ENCODE results near the gene ST7. TPM values are rescaled to one million over a fixed set of nuclear protein-coding genes. Genes with fewer than 3 reads are reported as not detected.
"Not testable (repeated sequence)": the region's sequence is repeated elsewhere in the genome, so short reads cannot be mapped to it uniquely, and the experiment has no call there.

ST7 gene
- total and polyA plus RNA-seq, 5 donors from 2014 or later: 7.3 to 15.5 (median 9.9) TPM

GRCh38 chr7:117030346-117030745, 77.0 kb downstream of the ST7 start:
- not testable (repeated sequence) for H3K4me1 Mint-ChIP-seq; H3K4me3 ChIP-seq (ENCODE audit: low read depth, low read length); H3K27me3 ChIP-seq (ENCODE audit: control insufficient read depth, insufficient read depth, low read length); H3K27ac Mint-ChIP-seq; H3K36me3 ChIP-seq (ENCODE audit: control insufficient read depth, insufficient read depth, low read length); H3K9me3 Mint-ChIP-seq; H3K9me3 ChIP-seq (ENCODE audit: control insufficient read depth in 2 of 2, low read length in 2 of 2); H3K27ac ChIP-seq (ENCODE audit: insufficient read depth, low read length, poor library complexity, severe bottlenecking); H3K36me3 Mint-ChIP-seq; DNase-seq; H3K4me1 ChIP-seq (ENCODE audit: control insufficient read depth, insufficient read depth, low read length, poor library complexity, severe bottlenecking); H3K4me3 Mint-ChIP-seq; ATAC-seq (ENCODE audit: low read depth in 2 of 2); H3K27me3 Mint-ChIP-seq

- H3K9me3 ChIP-seq (ENCODE audit: control insufficient read depth in 2 of 2, low read length in 2 of 2); H3K27ac ChIP-seq (ENCODE audit: insufficient read depth, low read length, poor library complexity, severe bottlenecking); H3K27ac Mint-ChIP-seq; H3K4me3 ChIP-seq (ENCODE audit: low read depth, low read length); H3K9me3 Mint-ChIP-seq; H3K4me1 ChIP-seq (ENCODE audit: control insufficient read depth, insufficient read depth, low read length, poor library complexity, severe bottlenecking); H3K27me3 Mint-ChIP-seq; H3K4me3 Mint-ChIP-seq; DNase-seq; H3K36me3 Mint-ChIP-seq; ATAC-seq (ENCODE audit: low read depth in 2 of 2); H3K27me3 ChIP-seq (ENCODE audit: control insufficient read depth, insufficient read depth, low read length); H3K36me3 ChIP-seq (ENCODE audit: control insufficient read depth, insufficient read depth, low read length); H3K4me1 Mint-ChIP-seq: not testable (repeated sequence)
Measured at GRCh38 chr7:117030793-117031192, 77.5 kb downstream of the ST7 start.

- peaks cover 1% of the 10 kb centered on the region for H3K36me3 Mint-ChIP-seq
Measured at GRCh38 chr7:117032810-117033209, 79.5 kb downstream of the ST7 start.

GRCh38 chr7:117034851-117035464, 81.7 kb downstream of the ST7 start:
- no peak overlapping the region for H3K27ac Mint-ChIP-seq
- ATAC-seq (ENCODE audit: low read depth in 2 of 2) (no peak), DNase-seq (no peak)
- peaks cover 0 to 7% (median 0%) of the 10 kb centered on the region in 7 donors for H3K9me3 Mint-ChIP-seq
- H3K9me3 ChIP-seq (ENCODE audit: control insufficient read depth in 2 of 2, low read length in 2 of 2): no peaks in the 10 kb centered on the region
- H3K27me3 Mint-ChIP-seq: no peaks in the 10 kb centered on the region
- H3K27me3 ChIP-seq (ENCODE audit: control insufficient read depth, insufficient read depth, low read length): no peaks in the 10 kb centered on the region
- H3K4me3 Mint-ChIP-seq: no peak overlapping the region
- no peaks in the 10 kb centered on the region for H3K36me3 Mint-ChIP-seq
- H3K4me1 Mint-ChIP-seq: peaks cover 0 to 8% (median 4%) of the 10 kb centered on the region in 4 donors
- H3K4me3 ChIP-seq (ENCODE audit: low read depth, low read length): no peak overlapping the region
- no peak overlapping the region for H3K27ac ChIP-seq (ENCODE audit: insufficient read depth, low read length, poor library complexity, severe bottlenecking)
- H3K4me1 ChIP-seq (ENCODE audit: control insufficient read depth, insufficient read depth, low read length, poor library complexity, severe bottlenecking): no peaks in the 10 kb centered on the region
- H3K36me3 ChIP-seq (ENCODE audit: control insufficient read depth, insufficient read depth, low read length): no peaks in the 10 kb centered on the region

More at GRCh38 chr7:117032810-117033209, 79.5 kb downstream of the ST7 start:
- Histone ChIP-seq H3K4me1 (ENCODE audit: control insufficient read depth, insufficient read depth, low read length, poor library complexity, severe bottlenecking) (no peaks in the 10 kb centered on the region), H3K4me3 (ENCODE audit: low read depth, low read length) (no peak overlapping the region), H3K27me3 (ENCODE audit: control insufficient read depth, insufficient read depth, low read length) (no peaks in the 10 kb centered on the region), H3K36me3 (ENCODE audit: control insufficient read depth, insufficient read depth, low read length) (no peaks in the 10 kb centered on the region), H3K9me3 (ENCODE audit: control insufficient read depth in 2 of 2, low read length in 2 of 2) (no peaks in the 10 kb centered on the region), H3K27ac (ENCODE audit: insufficient read depth, low read length, poor library complexity, severe bottlenecking) (no peak overlapping the region)
- ATAC-seq (ENCODE audit: low read depth in 2 of 2): no peak
- DNase-seq: no peak
- H3K4me3 Mint-ChIP-seq: no peak overlapping the region
- no peak overlapping the region for H3K27ac Mint-ChIP-seq
- peaks cover 0 to 7% (median 2%) of the 10 kb centered on the region in 7 donors for H3K9me3 Mint-ChIP-seq
- peaks cover 0 to 3% (median under 1%) of the 10 kb centered on the region in 4 donors for H3K4me1 Mint-ChIP-seq
- no peaks in the 10 kb centered on the region for H3K27me3 Mint-ChIP-seq

- Histone ChIP-seq H3K36me3 (ENCODE audit: control insufficient read depth, insufficient read depth, low read length) (no peaks in the 10 kb centered on the region), H3K4me1 (ENCODE audit: control insufficient read depth, insufficient read depth, low read length, poor library complexity, severe bottlenecking) (no peaks in the 10 kb centered on the region), H3K9me3 (ENCODE audit: control insufficient read depth in 2 of 2, low read length in 2 of 2) (no peaks in the 10 kb centered on the region), H3K4me3 (ENCODE audit: low read depth, low read length) (no peak overlapping the region), H3K27ac (ENCODE audit: insufficient read depth, low read length, poor library complexity, severe bottlenecking) (no peak overlapping the region), H3K27me3 (ENCODE audit: control insufficient read depth, insufficient read depth, low read length) (no peaks in the 10 kb centered on the region)
- Mint-ChIP-seq H3K4me1 (peaks cover 0 to 8% (median 4%) of the 10 kb centered on the region in 4 donors), H3K4me3 (no peak overlapping the region), H3K27ac (no peak overlapping the region), H3K36me3 (no peaks in the 10 kb centered on the region), H3K9me3 (peaks cover 0 to 6% (median 0%) of the 10 kb centered on the region in 7 donors), H3K27me3 (no peaks in the 10 kb centered on the region)
- no peak for DNase-seq
- no peak for ATAC-seq (ENCODE audit: low read depth in 2 of 2)
Measured at GRCh38 chr7:117035465-117035862, 82.2 kb downstream of the ST7 start.

GRCh38 chr7:117036053-117036669, 82.9 kb downstream of the ST7 start:
- no peaks in the 10 kb centered on the region for H3K27me3 Mint-ChIP-seq
- H3K4me3 ChIP-seq (ENCODE audit: low read depth, low read length): no peak overlapping the region
- H3K27ac Mint-ChIP-seq: no peak overlapping the region
- ATAC-seq (ENCODE audit: low read depth in 2 of 2) (no peak), DNase-seq (no peak)
- no peaks in the 10 kb centered on the region for H3K9me3 ChIP-seq (ENCODE audit: control insufficient read depth in 2 of 2, low read length in 2 of 2)
- H3K36me3 ChIP-seq (ENCODE audit: control insufficient read depth, insufficient read depth, low read length): no peaks in the 10 kb centered on the region
- H3K4me1 Mint-ChIP-seq: peaks cover 0 to 12% (median 8%) of the 10 kb centered on the region in 4 donors
- no peaks in the 10 kb centered on the region for H3K36me3 Mint-ChIP-seq
- no peak overlapping the region for H3K27ac ChIP-seq (ENCODE audit: insufficient read depth, low read length, poor library complexity, severe bottlenecking)
- no peaks in the 10 kb centered on the region for H3K4me1 ChIP-seq (ENCODE audit: control insufficient read depth, insufficient read depth, low read length, poor library complexity, severe bottlenecking)
- no peaks in the 10 kb centered on the region for H3K9me3 Mint-ChIP-seq
- H3K27me3 ChIP-seq (ENCODE audit: control insufficient read depth, insufficient read depth, low read length): no peaks in the 10 kb centered on the region
- H3K4me3 Mint-ChIP-seq: no peak overlapping the region

- peaks cover 0 to 15% (median 9%) of the 10 kb centered on the region in 4 donors for H3K4me1 Mint-ChIP-seq
- no peak overlapping the region for H3K4me3 ChIP-seq (ENCODE audit: low read depth, low read length)
- H3K9me3 Mint-ChIP-seq: no peaks in the 10 kb centered on the region
- no peak for DNase-seq
- H3K27me3 ChIP-seq (ENCODE audit: control insufficient read depth, insufficient read depth, low read length): no peaks in the 10 kb centered on the region
- H3K9me3 ChIP-seq (ENCODE audit: control insufficient read depth in 2 of 2, low read length in 2 of 2): no peaks in the 10 kb centered on the region
- H3K4me3 Mint-ChIP-seq: no peak overlapping the region
- H3K36me3 ChIP-seq (ENCODE audit: control insufficient read depth, insufficient read depth, low read length): no peaks in the 10 kb centered on the region
- H3K27ac ChIP-seq (ENCODE audit: insufficient read depth, low read length, poor library complexity, severe bottlenecking): no peak overlapping the region
- no peaks in the 10 kb centered on the region for H3K4me1 ChIP-seq (ENCODE audit: control insufficient read depth, insufficient read depth, low read length, poor library complexity, severe bottlenecking)
- H3K27ac Mint-ChIP-seq: no peak overlapping the region
- H3K36me3 Mint-ChIP-seq: no peaks in the 10 kb centered on the region
- H3K27me3 Mint-ChIP-seq: no peaks in the 10 kb centered on the region
- no peak for ATAC-seq (ENCODE audit: low read depth in 2 of 2)
Measured at GRCh38 chr7:117036836-117037235, 83.5 kb downstream of the ST7 start.

- DNase-seq (no peak), ATAC-seq (ENCODE audit: low read depth in 2 of 2) (no peak)
- Histone ChIP-seq H3K36me3 (ENCODE audit: control insufficient read depth, insufficient read depth, low read length) (no peaks in the 10 kb centered on the region), H3K27ac (ENCODE audit: insufficient read depth, low read length, poor library complexity, severe bottlenecking) (no peak overlapping the region), H3K27me3 (ENCODE audit: control insufficient read depth, insufficient read depth, low read length) (no peaks in the 10 kb centered on the region), H3K9me3 (ENCODE audit: control insufficient read depth in 2 of 2, low read length in 2 of 2) (no peaks in the 10 kb centered on the region), H3K4me3 (ENCODE audit: low read depth, low read length) (no peak overlapping the region), H3K4me1 (ENCODE audit: control insufficient read depth, insufficient read depth, low read length, poor library complexity, severe bottlenecking) (no peaks in the 10 kb centered on the region)
- H3K9me3 Mint-ChIP-seq: no peaks in the 10 kb centered on the region
- no peaks in the 10 kb centered on the region for H3K36me3 Mint-ChIP-seq
- H3K4me1 Mint-ChIP-seq: peaks cover 0 to 15% (median 9%) of the 10 kb centered on the region in 4 donors
- H3K27ac Mint-ChIP-seq: no peak overlapping the region
- no peaks in the 10 kb centered on the region for H3K27me3 Mint-ChIP-seq
- H3K4me3 Mint-ChIP-seq: no peak overlapping the region
Measured at GRCh38 chr7:117038408-117038807, 85.1 kb downstream of the ST7 start.

Data from CD4-positive, CD25-positive, alpha-beta regulatory T cell (primary cell).